Tibial nerve (tissue), 4 donors: ENCODE measurements around the gene BACE2.

Experiments used
- EP300 ChIP-seq, 2 donors: sonication (generic); formaldehyde crosslinking; IDR thresholded peaks; one replicate each; pipeline ENCODE4 v1.6.1; 2017; ENCODE audit warnings: antibody characterized with exemption in 2 of 2, mild to moderate bottlenecking in 1 of 2
- TF ChIP-seq, protein P1 (sequence below), 5 experiments: fragments of 200-600 bp in 3 of 5; fragments of 450-650 bp in 2 of 5; sonication (generic) in 3 of 5; IDR thresholded peaks; one replicate each; pipeline ENCODE4 v1.5.1; 2016 to 2019; ENCODE audit warnings: antibody characterized with exemption in 5 of 5, mild to moderate bottlenecking in 3 of 5, moderate library complexity in 2 of 5

DNA sequence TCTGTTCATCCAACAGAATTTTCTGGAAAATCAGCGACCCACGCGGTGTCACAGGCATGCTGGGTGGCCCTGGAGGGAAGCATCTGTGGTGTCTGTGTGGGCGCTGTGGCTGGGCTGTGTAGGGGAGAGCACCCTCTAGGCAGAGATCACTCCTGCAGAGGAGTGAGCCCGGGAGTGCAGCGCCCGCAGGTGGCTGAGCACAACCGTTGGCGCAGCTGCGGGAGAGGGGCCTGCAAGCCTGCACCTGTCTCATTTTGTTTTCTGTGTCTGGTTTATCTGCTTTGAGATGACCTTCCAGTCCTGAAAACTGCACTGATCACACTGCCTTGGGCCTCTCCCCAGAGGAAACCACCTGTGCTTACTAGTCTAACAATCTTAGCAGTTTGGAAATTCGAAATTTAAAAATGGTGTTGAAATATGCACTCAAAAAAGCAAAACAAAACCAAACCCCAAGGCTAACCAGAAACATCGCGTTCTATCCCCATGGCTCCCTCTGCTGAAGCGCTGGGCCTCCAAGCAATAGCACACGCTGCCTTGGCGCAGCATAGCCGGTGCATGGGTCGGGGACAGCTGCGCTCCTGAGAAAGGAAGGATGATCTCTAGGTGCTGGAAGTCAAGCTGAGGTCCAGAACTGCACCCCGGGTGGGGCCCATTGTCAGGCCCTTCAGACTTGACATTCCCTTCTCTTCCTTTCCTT, 153.4 kb downstream of the BACE2 start:
- no peak for TF ChIP-seq EP300 (IDR thresholded peaks at IDR 0.05)
- TF ChIP-seq, protein P1, sequence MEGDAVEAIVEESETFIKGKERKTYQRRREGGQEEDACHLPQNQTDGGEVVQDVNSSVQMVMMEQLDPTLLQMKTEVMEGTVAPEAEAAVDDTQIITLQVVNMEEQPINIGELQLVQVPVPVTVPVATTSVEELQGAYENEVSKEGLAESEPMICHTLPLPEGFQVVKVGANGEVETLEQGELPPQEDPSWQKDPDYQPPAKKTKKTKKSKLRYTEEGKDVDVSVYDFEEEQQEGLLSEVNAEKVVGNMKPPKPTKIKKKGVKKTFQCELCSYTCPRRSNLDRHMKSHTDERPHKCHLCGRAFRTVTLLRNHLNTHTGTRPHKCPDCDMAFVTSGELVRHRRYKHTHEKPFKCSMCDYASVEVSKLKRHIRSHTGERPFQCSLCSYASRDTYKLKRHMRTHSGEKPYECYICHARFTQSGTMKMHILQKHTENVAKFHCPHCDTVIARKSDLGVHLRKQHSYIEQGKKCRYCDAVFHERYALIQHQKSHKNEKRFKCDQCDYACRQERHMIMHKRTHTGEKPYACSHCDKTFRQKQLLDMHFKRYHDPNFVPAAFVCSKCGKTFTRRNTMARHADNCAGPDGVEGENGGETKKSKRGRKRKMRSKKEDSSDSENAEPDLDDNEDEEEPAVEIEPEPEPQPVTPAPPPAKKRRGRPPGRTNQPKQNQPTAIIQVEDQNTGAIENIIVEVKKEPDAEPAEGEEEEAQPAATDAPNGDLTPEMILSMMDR (IDR thresholded peaks at IDR 0.05): no peak
